Endothelial cell (in vitro differentiated cells): ENCODE data around the gene CHIC2. TPM values are rescaled to one million over a fixed set of nuclear protein-coding genes. Genes with fewer than 3 reads are reported as not detected.
A peak's percentile ranks its signal among the peaks of the same experiment; 100 is the strongest.

ENCODE experiments used
- DNase-seq: peaks from one replicate; pipeline ENCODE4 v3.0.0; 2021; ENCODE audit warnings: low spot score
- H3K27ac Mint-ChIP-seq: one replicate; pipeline ENCODE4 v1.8.0; 2021; ENCODE audit warnings: mixed read lengths, inconsistent platforms; ENCODE audit not compliant: unreplicated experiment
- H3K27me3 Mint-ChIP-seq: one replicate; pipeline ENCODE4 v1.8.0; 2021; ENCODE audit warnings: mild to moderate bottlenecking, moderate library complexity, mixed read lengths, inconsistent platforms; ENCODE audit not compliant: unreplicated experiment
- H3K36me3 Mint-ChIP-seq: one replicate; pipeline ENCODE4 v1.8.0; 2021; ENCODE audit warnings: mild to moderate bottlenecking, low read depth, mixed read lengths, inconsistent platforms; ENCODE audit not compliant: unreplicated experiment
- H3K4me1 Mint-ChIP-seq: one replicate; pipeline ENCODE4 v1.8.0; 2021; ENCODE audit warnings: mild to moderate bottlenecking, mixed read lengths, inconsistent platforms; ENCODE audit not compliant: unreplicated experiment
- H3K4me3 Mint-ChIP-seq: one replicate; pipeline ENCODE4 v1.8.0; 2021; ENCODE audit warnings: mild to moderate bottlenecking, mixed read lengths, inconsistent platforms; ENCODE audit not compliant: unreplicated experiment
- H3K9me3 Mint-ChIP-seq: one replicate; pipeline ENCODE4 v1.8.0; 2021; ENCODE audit warnings: mixed read lengths, inconsistent platforms; ENCODE audit not compliant: unreplicated experiment
- total RNA-seq: library from RNA; stranded (reverse); fragmentation: NEBNext Ultra II Directional; extraction: Animal tissue kit (Norgen Biotek cat#: 25700); gene quantifications from one replicate; pipeline ENCODE4 v1.2.1, GENCODE V29; 2021; ENCODE audit not compliant: unreplicated experiment
- TF ChIP-seq, protein P1 (sequence below): fragments of 200-600 bp; sonication (generic); IDR thresholded peaks from one replicate; pipeline ENCODE4 v1.5.0; 2021; ENCODE audit warnings: antibody characterized with exemption; ENCODE audit not compliant: unreplicated experiment

The CHIC2 gene
- total RNA-seq, 1 donor from 2014 or later = 33.1 TPM

DNA sequence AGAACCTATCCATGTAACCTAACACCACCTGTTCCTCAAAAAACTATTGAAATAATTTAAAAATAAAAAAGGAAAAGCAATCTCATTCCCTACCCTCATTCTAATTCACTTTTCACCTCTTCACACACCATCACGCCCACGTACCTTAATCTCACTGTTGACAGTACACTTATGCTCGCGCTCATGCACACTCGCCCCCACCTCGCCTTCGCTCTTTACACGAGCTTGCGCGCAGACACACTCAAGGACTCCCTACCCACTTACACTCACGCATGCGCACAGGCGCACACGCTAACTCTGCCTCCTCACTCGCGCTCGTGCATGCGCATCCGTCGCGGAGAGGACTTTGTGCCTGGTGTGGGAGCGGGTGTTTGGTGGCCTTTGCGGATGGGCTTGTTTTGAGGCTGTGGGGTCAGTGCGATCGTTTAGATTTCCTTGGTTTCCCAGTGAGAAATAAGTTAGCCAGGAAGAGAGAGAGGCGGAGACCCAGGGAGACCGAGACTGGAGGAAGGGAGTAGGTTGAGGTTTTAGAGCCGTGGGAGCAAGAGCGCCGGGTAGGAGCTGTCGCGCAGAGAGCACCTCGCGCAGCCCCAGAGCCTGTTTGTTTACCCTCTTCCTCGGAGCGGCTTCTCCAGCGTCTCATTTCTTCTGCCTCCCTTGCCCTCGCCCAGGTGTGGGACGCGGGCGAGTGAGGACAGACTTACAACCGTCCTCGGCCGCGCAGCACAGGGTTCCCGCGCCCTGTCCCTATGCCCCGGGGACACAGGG is 27.4 kb upstream of the CHIC2 start:
- H3K27ac Mint-ChIP-seq = peak overlapping the region; percentile 6
- peaks cover 41% of the 10 kb centered on the region for H3K4me1 Mint-ChIP-seq

DNA sequence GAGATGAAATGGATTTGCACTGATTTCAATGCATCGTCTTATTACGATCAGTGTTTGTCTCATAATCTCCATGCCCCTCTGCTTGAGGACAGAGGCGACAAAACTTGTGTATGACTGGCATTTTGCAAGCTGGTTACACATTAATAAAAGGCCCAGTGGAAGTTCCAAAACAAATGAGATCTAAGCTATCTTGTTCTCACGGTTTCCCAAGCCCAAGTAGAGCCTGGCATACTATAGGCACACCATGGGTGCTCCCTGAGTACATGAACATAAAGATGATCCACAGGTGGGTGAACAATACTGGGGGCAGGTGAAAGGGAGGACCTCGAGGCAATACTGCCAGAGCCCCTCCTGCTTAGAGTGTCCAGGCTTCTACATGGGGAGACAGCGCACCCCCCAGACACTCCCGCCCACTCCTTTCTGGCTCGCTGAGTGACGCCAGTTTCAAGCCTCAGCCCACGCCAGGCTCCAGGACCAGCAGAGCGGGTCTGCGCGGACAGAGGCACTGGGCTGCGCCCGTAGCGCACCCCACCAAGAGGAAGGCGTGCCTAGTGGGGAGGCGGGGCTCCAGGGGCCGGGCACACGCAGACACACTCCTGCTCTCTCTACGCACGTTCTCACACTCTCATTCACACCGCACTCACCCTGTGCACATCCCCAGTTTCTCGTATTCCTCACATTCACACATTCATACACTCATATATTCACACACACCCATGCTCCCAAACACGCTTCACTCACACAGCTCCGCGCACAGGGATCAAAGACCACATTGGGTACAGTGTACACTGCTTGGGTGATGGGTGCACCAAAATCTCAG is 26.6 kb upstream of the CHIC2 start:
- H3K27ac Mint-ChIP-seq = no peak overlapping the region
- TF ChIP-seq, protein P1, sequence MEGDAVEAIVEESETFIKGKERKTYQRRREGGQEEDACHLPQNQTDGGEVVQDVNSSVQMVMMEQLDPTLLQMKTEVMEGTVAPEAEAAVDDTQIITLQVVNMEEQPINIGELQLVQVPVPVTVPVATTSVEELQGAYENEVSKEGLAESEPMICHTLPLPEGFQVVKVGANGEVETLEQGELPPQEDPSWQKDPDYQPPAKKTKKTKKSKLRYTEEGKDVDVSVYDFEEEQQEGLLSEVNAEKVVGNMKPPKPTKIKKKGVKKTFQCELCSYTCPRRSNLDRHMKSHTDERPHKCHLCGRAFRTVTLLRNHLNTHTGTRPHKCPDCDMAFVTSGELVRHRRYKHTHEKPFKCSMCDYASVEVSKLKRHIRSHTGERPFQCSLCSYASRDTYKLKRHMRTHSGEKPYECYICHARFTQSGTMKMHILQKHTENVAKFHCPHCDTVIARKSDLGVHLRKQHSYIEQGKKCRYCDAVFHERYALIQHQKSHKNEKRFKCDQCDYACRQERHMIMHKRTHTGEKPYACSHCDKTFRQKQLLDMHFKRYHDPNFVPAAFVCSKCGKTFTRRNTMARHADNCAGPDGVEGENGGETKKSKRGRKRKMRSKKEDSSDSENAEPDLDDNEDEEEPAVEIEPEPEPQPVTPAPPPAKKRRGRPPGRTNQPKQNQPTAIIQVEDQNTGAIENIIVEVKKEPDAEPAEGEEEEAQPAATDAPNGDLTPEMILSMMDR = no peak
- peak overlapping the region; percentile 89 for H3K4me3 Mint-ChIP-seq
- H3K27me3 Mint-ChIP-seq = peaks cover 27% of the 10 kb centered on the region
- H3K9me3 Mint-ChIP-seq = no peaks in the 10 kb centered on the region
- peaks cover 33% of the 10 kb centered on the region for H3K4me1 Mint-ChIP-seq
- no peak for DNase-seq
- peaks cover under 1% of the 10 kb centered on the region for H3K36me3 Mint-ChIP-seq

More for the DNA sequence above, 27.4 kb upstream of the CHIC2 start:
- TF ChIP-seq, protein P1 = no peak
- H3K27me3 Mint-ChIP-seq = peaks cover 32% of the 10 kb centered on the region
- H3K9me3 Mint-ChIP-seq = no peaks in the 10 kb centered on the region
- peaks cover 4% of the 10 kb centered on the region for H3K36me3 Mint-ChIP-seq
- DNase-seq = no peak
- peak overlapping the region; percentile 89 for H3K4me3 Mint-ChIP-seq

DNA sequence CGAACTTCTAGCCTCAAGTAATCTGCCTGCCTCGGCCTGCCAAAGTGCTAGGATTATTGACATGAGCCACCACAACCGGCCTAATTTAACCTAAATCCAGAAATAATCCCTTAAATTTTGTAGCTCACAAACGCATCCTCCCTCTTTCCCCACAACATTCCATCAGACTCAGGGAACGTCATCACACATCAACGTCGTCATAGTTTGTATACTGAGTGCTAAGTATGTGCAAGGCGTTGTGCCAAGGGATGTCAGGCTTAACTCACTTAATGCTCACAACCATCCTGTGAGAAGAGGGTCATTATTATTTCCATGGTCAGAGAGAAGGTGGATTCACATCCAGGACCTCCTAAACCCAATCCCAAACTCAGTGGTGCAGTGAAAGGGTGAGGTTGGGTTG is 26.0 kb upstream of the CHIC2 start:
- Mint-ChIP-seq H3K4me3 (no peak overlapping the region), H3K27ac (no peak overlapping the region), H3K27me3 (peaks cover 25% of the 10 kb centered on the region), H3K36me3 (no peaks in the 10 kb centered on the region), H3K4me1 (peaks cover 30% of the 10 kb centered on the region), H3K9me3 (no peaks in the 10 kb centered on the region)
- TF ChIP-seq, protein P1 = no peak
- no peak for DNase-seq

DNA sequence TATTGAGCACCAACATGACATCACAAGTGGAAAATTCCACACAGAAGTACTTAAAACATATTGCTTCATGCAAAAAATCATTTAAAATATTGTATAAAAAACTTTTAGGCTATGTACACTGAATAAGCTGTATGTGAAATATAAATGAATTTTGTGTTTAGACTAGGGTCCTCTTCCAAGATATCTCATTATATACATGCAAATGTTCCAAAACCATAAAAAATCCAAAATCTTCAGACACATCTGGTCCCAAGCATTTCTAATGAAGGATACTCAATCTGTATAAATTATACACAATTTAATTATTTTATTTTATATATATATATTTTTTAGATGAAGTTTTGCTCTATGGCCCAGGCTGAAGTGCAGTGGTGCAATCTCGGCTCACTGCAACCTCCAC is 25.5 kb upstream of the CHIC2 start:
- H3K4me3 Mint-ChIP-seq = no peak overlapping the region
- DNase-seq = no peak
- H3K36me3 Mint-ChIP-seq = no peaks in the 10 kb centered on the region
- TF ChIP-seq, protein P1 = no peak
- H3K27ac Mint-ChIP-seq = no peak overlapping the region
- H3K27me3 Mint-ChIP-seq = peaks cover 25% of the 10 kb centered on the region
- H3K4me1 Mint-ChIP-seq = peaks cover 25% of the 10 kb centered on the region
- no peaks in the 10 kb centered on the region for H3K9me3 Mint-ChIP-seq

DNA sequence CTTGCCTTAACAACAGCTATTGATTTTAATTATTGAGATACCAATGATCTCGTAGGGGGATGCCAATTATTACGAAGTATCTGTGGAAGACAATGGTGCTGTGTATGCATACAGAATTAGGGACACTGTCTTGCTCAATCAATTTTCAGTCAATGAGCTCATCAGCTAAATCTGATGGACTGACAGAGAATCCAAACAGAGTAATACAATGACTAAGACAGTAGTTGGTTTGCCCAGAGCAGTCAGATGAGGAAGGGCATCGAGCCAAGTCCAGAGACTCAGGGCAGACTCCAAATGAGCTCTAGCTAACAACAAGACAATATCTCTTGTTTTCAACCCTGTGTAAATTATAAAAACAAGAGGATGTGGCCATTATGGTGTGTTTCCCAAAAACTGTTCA is 20.9 kb upstream of the CHIC2 start:
- TF ChIP-seq, protein P1 = no peak
- H3K9me3 Mint-ChIP-seq = no peaks in the 10 kb centered on the region
- peaks cover 1% of the 10 kb centered on the region for H3K27me3 Mint-ChIP-seq
- H3K27ac Mint-ChIP-seq = no peak overlapping the region
- no peaks in the 10 kb centered on the region for H3K36me3 Mint-ChIP-seq
- no peak overlapping the region for H3K4me3 Mint-ChIP-seq
- H3K4me1 Mint-ChIP-seq = peaks cover 19% of the 10 kb centered on the region
- DNase-seq = no peak
